Measurements from ENCODE around the gene RPAP3. TPM values are rescaled to one million over a fixed set of nuclear protein-coding genes. Genes with fewer than 3 reads are reported as not detected.

The RPAP3 gene
- total RNA-seq, 4 donors from 2014 or later: 10.5 to 14.2 (median 12.7) TPM

DNA sequence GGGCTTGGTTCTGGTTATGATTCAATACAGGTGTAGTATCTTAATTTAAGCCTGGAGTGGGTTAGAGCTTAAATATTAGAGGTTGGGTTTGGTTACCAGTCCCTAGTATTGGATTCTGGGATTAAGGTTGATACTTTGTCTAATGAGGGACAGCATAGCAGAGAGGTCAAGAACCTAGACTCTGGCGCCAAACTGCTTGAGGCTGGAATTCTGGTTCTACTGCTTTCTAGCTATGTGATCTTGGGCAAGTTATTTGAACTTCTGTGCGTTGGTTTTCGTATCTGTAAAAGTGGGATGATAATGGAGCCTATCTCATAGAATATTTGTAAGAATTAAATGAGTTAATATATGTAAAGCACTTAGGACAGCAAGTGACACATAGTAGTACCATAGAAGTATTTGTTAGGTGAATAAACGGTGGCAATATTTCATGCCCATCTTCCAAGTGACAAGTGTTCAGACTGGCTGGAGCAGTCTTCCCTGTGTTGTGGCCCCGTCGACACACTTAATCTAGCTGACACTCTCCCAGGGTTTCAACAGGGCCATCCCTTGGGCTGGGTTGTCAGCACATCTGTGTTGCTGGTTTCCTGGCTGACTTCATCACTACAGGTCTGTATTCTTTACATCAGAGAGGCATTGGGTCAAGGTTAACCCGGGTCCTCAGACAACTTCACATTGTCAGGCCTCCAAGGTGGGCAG lies 16.5 kb upstream of the RPAP3 start:
- no peak for ATAC-seq (ENCODE audit: low FRiP score)
- no peak for DNase-seq (ENCODE audit: low spot score)
- TF ChIP-seq CTCF (IDR thresholded peaks at IDR 0.05): no peak

- DNase-seq (ENCODE audit: low spot score) (no peak), ATAC-seq (ENCODE audit: low FRiP score) (no peak)
Measured at GRCh38 chr12:47721431-47721973, 15.7 kb upstream of the RPAP3 start.

DNA sequence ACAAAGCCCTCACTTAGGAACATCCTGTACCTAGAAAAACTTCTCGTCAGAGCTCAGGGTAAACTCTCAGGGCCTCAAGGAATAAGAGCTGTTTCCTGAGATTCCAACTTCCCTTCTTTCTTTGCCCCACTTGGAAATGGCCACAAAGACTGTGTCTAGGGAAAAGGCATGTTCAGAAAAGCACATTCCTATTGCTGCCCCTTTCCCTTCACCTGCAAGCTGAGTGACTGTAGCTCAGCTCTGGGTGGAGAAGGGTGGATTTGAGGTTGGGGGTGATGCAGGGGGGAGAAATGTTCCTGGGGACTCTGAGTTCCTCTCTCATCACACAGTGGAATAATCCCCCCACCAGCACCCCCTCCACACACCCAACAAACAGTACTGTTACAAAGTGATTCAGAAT lies 12.7 kb upstream of the RPAP3 start:
- ATAC-seq (ENCODE audit: low FRiP score) (no peak), DNase-seq (ENCODE audit: low spot score) (no peak)
- TF ChIP-seq CTCF (IDR thresholded peaks at IDR 0.05): no peak

More at GRCh38 chr12:47721431-47721973, 15.7 kb upstream of the RPAP3 start:
- no peak for TF ChIP-seq CTCF (IDR thresholded peaks at IDR 0.05)

DNA sequence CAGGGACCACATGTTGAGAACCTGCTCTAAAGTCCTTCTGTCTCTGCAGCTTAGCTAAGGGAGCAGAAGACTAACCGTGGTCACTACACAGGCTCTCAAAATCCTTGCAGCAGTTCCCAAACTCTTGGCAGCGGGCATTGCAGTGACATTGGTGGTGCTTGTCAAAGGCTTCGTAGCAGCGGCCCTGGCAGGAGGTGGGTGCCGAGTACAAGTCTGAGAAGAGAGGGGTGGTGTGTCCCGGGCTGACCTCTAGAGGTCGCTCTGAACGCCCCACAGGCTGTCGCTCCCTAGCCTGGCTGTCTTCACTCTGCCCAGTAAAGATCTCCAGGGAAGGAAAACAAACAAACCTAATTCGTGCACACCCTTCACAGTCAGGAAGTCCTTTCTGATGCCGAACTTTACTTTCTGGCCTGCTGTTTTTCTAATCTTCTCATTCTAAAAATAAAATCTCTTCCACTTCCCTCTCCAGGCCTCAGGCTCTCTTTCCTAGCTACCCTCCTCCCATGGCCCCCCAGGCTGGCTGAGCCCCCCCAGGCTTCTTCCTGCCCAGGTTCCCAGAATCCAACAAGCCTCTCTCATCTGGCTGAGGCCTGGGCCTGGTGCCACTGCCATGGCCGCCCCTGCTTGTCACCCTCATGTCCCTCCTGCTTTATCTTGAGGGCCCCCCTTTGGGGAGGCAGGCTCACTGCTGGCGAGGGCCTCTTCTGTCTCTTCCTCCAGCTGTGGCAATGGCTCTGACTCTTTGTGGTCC lies 11.8 kb upstream of the RPAP3 start:
- peak; percentile 50 for DNase-seq (ENCODE audit: low spot score)
- no peak for TF ChIP-seq CTCF (IDR thresholded peaks at IDR 0.05)
- peak; percentile 76 for ATAC-seq (ENCODE audit: low FRiP score)

- DNase-seq (ENCODE audit: low spot score) (no peak), ATAC-seq (ENCODE audit: low FRiP score) (no peak)
- TF ChIP-seq CTCF (IDR thresholded peaks at IDR 0.05): no peak
Measured at GRCh38 chr12:47717046-47717442, 11.2 kb upstream of the RPAP3 start.

DNA sequence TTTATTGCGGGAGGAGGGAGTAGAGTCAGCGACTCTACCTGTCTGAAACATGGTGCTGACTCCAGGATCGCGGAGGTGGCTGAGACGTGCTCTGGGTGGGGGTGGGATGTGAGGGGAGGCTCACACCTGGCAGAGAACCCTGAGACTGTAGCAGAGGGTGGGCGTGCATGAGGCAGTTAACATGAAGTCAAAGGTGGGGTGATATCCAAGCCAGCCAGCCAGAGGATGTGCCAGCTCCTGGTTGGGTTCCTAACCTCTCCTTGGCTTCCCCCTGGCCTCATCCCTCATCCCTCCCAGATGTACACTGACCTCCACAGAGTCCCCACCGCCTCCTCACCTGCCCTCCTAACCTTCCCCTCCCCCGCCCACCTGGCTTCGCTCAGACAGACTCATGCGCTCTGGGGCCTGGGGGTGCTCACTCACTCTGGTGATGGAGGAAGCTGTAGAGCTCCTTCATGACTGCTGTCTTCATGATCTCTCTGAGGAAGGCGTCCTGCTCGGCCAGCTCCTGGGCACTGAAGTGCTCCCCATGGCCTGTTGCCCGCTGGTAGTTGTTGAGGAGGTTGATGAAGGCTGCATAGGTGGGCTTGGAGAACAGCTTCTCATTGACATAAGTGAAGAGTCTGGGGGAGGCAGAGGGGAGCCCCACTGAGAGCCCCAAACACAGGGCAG lies 10.2 kb upstream of the RPAP3 start:
- ATAC-seq (ENCODE audit: low FRiP score) (peak; percentile 4), DNase-seq (ENCODE audit: low spot score) (no peak)
- no peak for TF ChIP-seq CTCF (IDR thresholded peaks at IDR 0.05)
